Liver (tissue), 9 donors: ENCODE measurements around the gene SELENOV. TPM values are rescaled to one million over a fixed set of nuclear protein-coding genes. Genes with fewer than 3 reads are reported as not detected.
A peak's percentile ranks its signal among the peaks of the same experiment; 100 is the strongest.

ENCODE experiments used
- DNase-seq: peaks from one replicate; pipeline ENCODE4 v3.0.0-alpha.2; 2017; ENCODE audit warnings: low spot score
- H3K27ac ChIP-seq, 2 donors: one replicate each; pipeline ENCODE4 v1.7.0; 2013; ENCODE audit warnings: inconsistent platforms in 2 of 2, low read length in 2 of 2, control low read depth in 1 of 2, low read depth in 1 of 2, mild to moderate bottlenecking in 1 of 2
- H3K27me3 ChIP-seq, 4 donors: one replicate each; pipeline versions ENCODE4 v1.6.1 to v1.7.0; 2013; ENCODE audit warnings: low read length in 3 of 4, inconsistent platforms in 1 of 4, mild to moderate bottlenecking in 1 of 4, moderate library complexity in 1 of 4; ENCODE audit not compliant: control insufficient read depth in 4 of 4, insufficient read depth in 4 of 4
- H3K36me3 ChIP-seq, 4 donors: one replicate each; pipeline versions ENCODE4 v1.6.1 to v1.7.0; 2013; ENCODE audit warnings: low read length in 3 of 4, mild to moderate bottlenecking in 3 of 4, low read depth in 1 of 4, moderate library complexity in 1 of 4; ENCODE audit not compliant: control insufficient read depth in 4 of 4, insufficient read depth in 3 of 4
- H3K4me1 ChIP-seq, 4 donors: one replicate each; pipeline versions ENCODE4 v1.6.1 to v1.7.0; 2013; ENCODE audit warnings: low read length in 3 of 4, mild to moderate bottlenecking in 3 of 4, moderate library complexity in 1 of 4; ENCODE audit not compliant: control insufficient read depth in 4 of 4, insufficient read depth in 4 of 4
- H3K4me3 ChIP-seq, 3 donors: one replicate each; pipeline versions ENCODE4 v1.6.1 to v1.7.0; 2013; ENCODE audit warnings: low read length in 3 of 3, control low read depth in 1 of 3, low read depth in 1 of 3, mild to moderate bottlenecking in 1 of 3
- H3K9ac ChIP-seq, 2 donors: one replicate each; pipeline ENCODE4 v1.7.0; 2013; ENCODE audit warnings: low read length in 2 of 2, mild to moderate bottlenecking in 2 of 2, moderate library complexity in 2 of 2, control low read depth in 1 of 2, low read depth in 1 of 2
- H3K9me3 ChIP-seq, 4 donors: one replicate each; pipeline versions ENCODE4 v1.6.1 to v1.7.0; 2013; ENCODE audit warnings: low read length in 3 of 4; ENCODE audit not compliant: control insufficient read depth in 4 of 4
- EGR1 ChIP-seq, 2 donors: IDR thresholded peaks; 2 replicates each; pipeline ENCODE4 v1.6.1; 2016 to 2018; ENCODE audit warnings: antibody characterized with exemption in 2 of 2, low read depth in 2 of 2
- HNF4A ChIP-seq, 2 donors: conservative IDR thresholded peaks; 2 replicates each; pipeline ENCODE4 v1.6.1; 2016; ENCODE audit warnings: antibody characterized with exemption in 2 of 2, mild to moderate bottlenecking in 2 of 2
- JUND ChIP-seq, 2 donors: IDR thresholded peaks; 2 replicates each; pipeline ENCODE4 v1.6.1; 2016; ENCODE audit warnings: antibody characterized with exemption in 2 of 2
- SP1 ChIP-seq: IDR thresholded peaks from 2 replicates; pipeline ENCODE4 v1.6.1; 2018; ENCODE audit warnings: antibody characterized with exemption, mild to moderate bottlenecking
- YY1 ChIP-seq: IDR thresholded peaks from 2 replicates; pipeline ENCODE4 v1.6.1; 2016; ENCODE audit warnings: antibody characterized with exemption, mild to moderate bottlenecking
- WGBS: extraction: QIAGEN DNeasy Blood & Tissue Kit; methylation state at CpG from one replicate; pipeline ENCODE4 v1.1.7; 2013; 5-methylcytosine and 5-hydroxymethylcytosine counted together
- polyA plus RNA-seq, 2 donors: library from polyadenylated mRNA; stranded (reverse) in 1 of 2; unstranded in 1 of 2; fragments of 200-250 nt in 1 of 2; fragments of >200 nt in 1 of 2; fragmentation: Nextera tagmentation in 1 of 2; extraction: Ambion mirVana in 1 of 2; gene quantifications; one replicate each; pipeline versions ENCODE4 v1.2.1 to v1.2.3, GENCODE V29; 2013 to 2015
- total RNA-seq, 2 donors: library from RNA; depleted of rRNA; stranded (reverse); fragments of >200 nt; gene quantifications; one replicate each; pipeline ENCODE4 v1.2.3, GENCODE V29; 2014
- TF ChIP-seq, protein P1 (sequence below): fragments of 150-350 bp; IDR thresholded peaks from 2 replicates; pipeline ENCODE4 v1.5.1; 2017; ENCODE audit warnings: improper control_type of control experiment, low read depth, low read length; ENCODE audit not compliant: missing input control
- TF ChIP-seq, protein P2 (sequence below): IDR thresholded peaks from 2 replicates; pipeline ENCODE4 v1.6.1; 2016; ENCODE audit warnings: antibody characterized with exemption
- TF ChIP-seq, protein P3 (sequence below): IDR thresholded peaks from 2 replicates; pipeline ENCODE4 v1.6.1; 2016; ENCODE audit warnings: antibody characterized with exemption
- TF ChIP-seq, protein P4 (sequence below): IDR thresholded peaks from 2 replicates; pipeline ENCODE4 v1.6.1; 2016; ENCODE audit warnings: antibody characterized with exemption
- donor health status: healthy.
- donor health status: healthy.
- donor health status: healthy.
- donor health status: healthy.
- donor health status: healthy.

SELENOV gene
- total and polyA plus RNA-seq, 4 donors: not detected

DNA sequence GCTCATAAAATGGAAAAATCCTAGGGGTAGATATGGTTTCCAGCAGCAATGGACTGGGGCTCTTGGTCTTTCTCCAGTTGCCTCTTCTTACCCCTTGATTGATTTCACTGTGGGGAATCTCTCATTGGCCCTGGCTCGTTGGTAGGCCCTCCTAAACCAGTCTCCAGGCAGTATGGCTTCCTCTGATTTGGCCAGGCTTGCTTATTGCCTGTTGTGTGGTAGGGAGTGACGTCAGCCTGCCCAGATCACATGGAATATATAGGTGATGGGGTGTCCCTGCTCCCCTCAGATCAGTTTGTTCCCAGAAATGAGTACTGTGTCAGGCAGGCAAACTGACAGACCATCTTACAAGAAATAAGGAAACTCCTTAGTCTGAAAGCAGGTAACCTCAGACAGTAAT lies 5.7 kb upstream of the SELENOV start:
- Histone ChIP-seq H3K27me3 (peaks cover 2 to 19% (median 5%) of the 10 kb centered on the region in 4 donors), H3K9ac (no peak overlapping the region), H3K36me3 (no peaks in the 10 kb centered on the region), H3K27ac (no peak overlapping the region), H3K9me3 (peaks cover 0 to 2% (median 0%) of the 10 kb centered on the region in 4 donors), H3K4me1 (peaks cover 2 to 8% (median 8%) of the 10 kb centered on the region in 4 donors), H3K4me3 (no peak overlapping the region)
- TF ChIP-seq, protein P1, sequence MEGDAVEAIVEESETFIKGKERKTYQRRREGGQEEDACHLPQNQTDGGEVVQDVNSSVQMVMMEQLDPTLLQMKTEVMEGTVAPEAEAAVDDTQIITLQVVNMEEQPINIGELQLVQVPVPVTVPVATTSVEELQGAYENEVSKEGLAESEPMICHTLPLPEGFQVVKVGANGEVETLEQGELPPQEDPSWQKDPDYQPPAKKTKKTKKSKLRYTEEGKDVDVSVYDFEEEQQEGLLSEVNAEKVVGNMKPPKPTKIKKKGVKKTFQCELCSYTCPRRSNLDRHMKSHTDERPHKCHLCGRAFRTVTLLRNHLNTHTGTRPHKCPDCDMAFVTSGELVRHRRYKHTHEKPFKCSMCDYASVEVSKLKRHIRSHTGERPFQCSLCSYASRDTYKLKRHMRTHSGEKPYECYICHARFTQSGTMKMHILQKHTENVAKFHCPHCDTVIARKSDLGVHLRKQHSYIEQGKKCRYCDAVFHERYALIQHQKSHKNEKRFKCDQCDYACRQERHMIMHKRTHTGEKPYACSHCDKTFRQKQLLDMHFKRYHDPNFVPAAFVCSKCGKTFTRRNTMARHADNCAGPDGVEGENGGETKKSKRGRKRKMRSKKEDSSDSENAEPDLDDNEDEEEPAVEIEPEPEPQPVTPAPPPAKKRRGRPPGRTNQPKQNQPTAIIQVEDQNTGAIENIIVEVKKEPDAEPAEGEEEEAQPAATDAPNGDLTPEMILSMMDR: no peak
- TF ChIP-seq, protein P2, sequence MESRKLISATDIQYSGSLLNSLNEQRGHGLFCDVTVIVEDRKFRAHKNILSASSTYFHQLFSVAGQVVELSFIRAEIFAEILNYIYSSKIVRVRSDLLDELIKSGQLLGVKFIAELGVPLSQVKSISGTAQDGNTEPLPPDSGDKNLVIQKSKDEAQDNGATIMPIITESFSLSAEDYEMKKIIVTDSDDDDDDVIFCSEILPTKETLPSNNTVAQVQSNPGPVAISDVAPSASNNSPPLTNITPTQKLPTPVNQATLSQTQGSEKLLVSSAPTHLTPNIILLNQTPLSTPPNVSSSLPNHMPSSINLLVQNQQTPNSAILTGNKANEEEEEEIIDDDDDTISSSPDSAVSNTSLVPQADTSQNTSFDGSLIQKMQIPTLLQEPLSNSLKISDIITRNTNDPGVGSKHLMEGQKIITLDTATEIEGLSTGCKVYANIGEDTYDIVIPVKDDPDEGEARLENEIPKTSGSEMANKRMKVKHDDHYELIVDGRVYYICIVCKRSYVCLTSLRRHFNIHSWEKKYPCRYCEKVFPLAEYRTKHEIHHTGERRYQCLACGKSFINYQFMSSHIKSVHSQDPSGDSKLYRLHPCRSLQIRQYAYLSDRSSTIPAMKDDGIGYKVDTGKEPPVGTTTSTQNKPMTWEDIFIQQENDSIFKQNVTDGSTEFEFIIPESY: no peak
- TF ChIP-seq HNF4A (conservative IDR thresholded peaks at IDR 0.05): no peak
- TF ChIP-seq, protein P3, sequence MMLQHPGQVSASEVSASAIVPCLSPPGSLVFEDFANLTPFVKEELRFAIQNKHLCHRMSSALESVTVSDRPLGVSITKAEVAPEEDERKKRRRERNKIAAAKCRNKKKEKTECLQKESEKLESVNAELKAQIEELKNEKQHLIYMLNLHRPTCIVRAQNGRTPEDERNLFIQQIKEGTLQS: no peak
- no peak for TF ChIP-seq SP1
- no peak for TF ChIP-seq EGR1 (IDR thresholded peaks at IDR 0.05; ENCODE audit: low read depth in 2 of 2)
- no peak for TF ChIP-seq YY1
- DNase-seq: no peak
- WGBS: 54% methylated on average over 2 of the region's 2 CpGs

DNA sequence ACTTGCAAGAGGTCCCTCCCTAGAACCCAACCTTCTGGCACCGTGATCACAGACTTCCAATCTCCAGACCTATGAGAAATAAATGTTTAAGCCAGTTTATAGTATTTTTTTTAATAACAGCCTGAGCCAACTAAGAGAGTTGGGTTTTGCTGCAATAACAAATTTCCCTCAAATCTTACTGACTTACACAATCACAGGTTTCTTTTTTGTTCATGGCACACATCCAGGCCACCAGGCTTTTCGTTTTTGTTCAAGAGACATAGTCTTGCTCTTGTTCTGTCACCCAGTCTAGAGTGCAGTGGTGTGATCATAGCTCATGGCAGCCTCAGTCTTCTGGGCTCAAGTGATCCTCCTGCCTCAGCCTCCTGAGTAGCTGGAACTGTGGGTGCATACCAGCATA lies 2.0 kb upstream of the SELENOV start:
- WGBS: 48% methylated on average over 2 of the region's 2 CpGs
- no peak for TF ChIP-seq YY1
- Histone ChIP-seq H3K9me3 (peaks cover 0 to 2% (median 0%) of the 10 kb centered on the region in 4 donors), H3K36me3 (no peaks in the 10 kb centered on the region), H3K9ac (no peak overlapping the region), H3K4me1 (peaks cover 5 to 12% (median 7%) of the 10 kb centered on the region in 4 donors), H3K27me3 (peaks cover under 1 to 15% (median 11%) of the 10 kb centered on the region in 4 donors), H3K27ac (no peak overlapping the region), H3K4me3 (no peak overlapping the region)
- no peak for DNase-seq

DNA sequence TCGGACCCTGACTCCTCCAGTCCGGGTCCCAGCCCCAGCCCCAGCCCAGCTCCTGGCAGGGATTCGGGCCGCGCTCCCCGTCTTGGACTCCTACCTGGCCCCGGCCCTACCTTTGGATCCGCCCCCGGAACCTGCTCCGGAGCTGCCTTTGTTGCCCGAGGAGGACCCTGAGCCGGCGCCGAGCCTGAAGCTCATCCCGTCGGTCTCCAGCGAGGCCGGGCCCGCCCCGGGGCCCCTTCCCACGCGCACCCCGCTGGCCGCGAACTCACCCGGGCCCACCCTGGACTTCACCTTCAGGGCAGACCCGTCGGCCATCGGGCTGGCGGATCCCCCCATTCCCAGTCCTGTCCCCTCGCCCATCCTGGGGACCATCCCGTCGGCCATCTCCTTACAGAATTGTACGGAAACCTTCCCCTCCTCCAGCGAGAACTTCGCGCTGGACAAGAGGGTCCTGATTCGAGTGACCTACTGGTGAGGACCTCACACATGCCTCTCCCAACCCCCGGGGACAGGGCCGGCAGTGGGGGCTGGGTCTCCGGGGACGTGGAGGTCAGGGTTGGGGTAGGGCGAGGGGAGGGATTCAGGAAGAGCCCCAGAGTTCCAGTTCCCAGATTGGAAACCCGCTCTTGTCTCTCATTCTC lies 732 bp downstream of the SELENOV start:
- peak overlapping the region in 1 of 3 donors; percentile 35 for H3K4me3 ChIP-seq
- H3K4me1 ChIP-seq: peaks cover 5 to 12% (median 7%) of the 10 kb centered on the region in 4 donors
- H3K27me3 ChIP-seq: peaks cover 0 to 15% (median 9%) of the 10 kb centered on the region in 4 donors
- no peak overlapping the region for H3K9ac ChIP-seq
- H3K36me3 ChIP-seq: no peaks in the 10 kb centered on the region
- no peak overlapping the region for H3K27ac ChIP-seq
- no peak for DNase-seq
- WGBS: 5% methylated on average over 44 of the region's 44 CpGs
- peaks cover 0 to 2% (median 0%) of the 10 kb centered on the region in 4 donors for H3K9me3 ChIP-seq
- TF ChIP-seq, protein P4, sequence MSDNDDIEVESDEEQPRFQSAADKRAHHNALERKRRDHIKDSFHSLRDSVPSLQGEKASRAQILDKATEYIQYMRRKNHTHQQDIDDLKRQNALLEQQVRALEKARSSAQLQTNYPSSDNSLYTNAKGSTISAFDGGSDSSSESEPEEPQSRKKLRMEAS: no peak
- no peak for TF ChIP-seq JUND (IDR thresholded peaks at IDR 0.05)
- TF ChIP-seq, protein P1: no peak
- TF ChIP-seq, protein P2: no peak
